ENCODE measurements around the gene PPP5C.
A peak's percentile ranks its signal among the peaks of the same experiment; 100 is the strongest.

The PPP5C gene

DNA sequence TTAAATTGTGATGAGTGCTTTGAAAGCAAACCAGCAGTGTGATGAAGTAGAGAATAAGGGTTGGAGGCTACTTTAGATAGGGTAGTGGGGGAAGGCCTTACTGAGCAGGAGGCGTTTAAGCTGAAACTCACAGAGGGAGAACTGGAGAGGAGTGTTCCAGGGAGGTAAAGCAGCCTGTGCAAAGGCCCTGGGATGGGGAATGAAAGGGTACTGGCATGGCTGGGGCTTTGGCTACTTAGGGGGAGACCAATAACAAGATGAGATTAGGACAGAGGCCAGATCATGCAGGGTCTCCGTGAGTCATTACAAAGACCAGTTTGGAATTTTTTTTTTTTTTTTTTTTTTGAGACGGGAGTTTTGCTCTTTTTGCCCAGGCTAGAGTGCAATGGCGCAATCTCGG, 1.1 kb downstream of the PPP5C start:
- Histone ChIP-seq H3K79me1 (ENCODE audit: low read length) (peaks cover 11% of the 10 kb centered on the region), H2BK120ac (ENCODE audit: insufficient read depth, low read length, poor library complexity) (no peak overlapping the region), H3K4me3 (ENCODE audit: low read depth, low read length) (no peak overlapping the region), H3K79me2 (ENCODE audit: control insufficient read depth, insufficient read depth, low read length, poor library complexity) (peaks cover 17% of the 10 kb centered on the region), H2AFZ (ENCODE audit: insufficient read depth, low read length, poor library complexity) (no peak overlapping the region), H3K9me3 (ENCODE audit: insufficient read depth, low read depth, low read length) (no peaks in the 10 kb centered on the region), H3K27me3 (ENCODE audit: insufficient read depth, low read length) (no peaks in the 10 kb centered on the region), H3K27ac (ENCODE audit: low read depth, low read length) (no peak overlapping the region), H3K14ac (ENCODE audit: low read length) (no peak overlapping the region), H4K91ac (ENCODE audit: low read depth, low read length) (no peak overlapping the region), H3K23ac (ENCODE audit: low read length) (no peak overlapping the region), H3K9ac (ENCODE audit: low read length) (no peak overlapping the region), H2AK5ac (ENCODE audit: low read length) (no peak overlapping the region), H3K4ac (ENCODE audit: low read depth, low read length) (peak overlapping the region; percentile 67), H3K4me1 (ENCODE audit: control insufficient read depth in 1 of 2, insufficient read depth in 2 of 2, low read length in 2 of 2) (peaks cover 0 to 2% of the 10 kb centered on the region in 2 experiments), H3K36me3 (ENCODE audit: control insufficient read depth in 1 of 2, insufficient read depth in 2 of 2, low read length in 2 of 2) (peaks cover 5 to 6% of the 10 kb centered on the region in 2 experiments), H2BK5ac (ENCODE audit: low read depth, low read length, poor library complexity) (no peak overlapping the region), H4K8ac (ENCODE audit: low read depth, low read length) (no peak overlapping the region), H4K12ac (ENCODE audit: low read depth, low read length) (no peak overlapping the region), H3K4me2 (ENCODE audit: low read length) (peak overlapping the region; percentile 72), H2BK12ac (ENCODE audit: low read length) (no peak overlapping the region), H3K18ac (ENCODE audit: low read length) (no peak overlapping the region)
- no peak for DNase-seq
- no CpG with 5 or more reads among the region's 5 CpGs for WGBS (ENCODE audit: extremely low coverage, insufficient coverage, insufficient read length)

DNA sequence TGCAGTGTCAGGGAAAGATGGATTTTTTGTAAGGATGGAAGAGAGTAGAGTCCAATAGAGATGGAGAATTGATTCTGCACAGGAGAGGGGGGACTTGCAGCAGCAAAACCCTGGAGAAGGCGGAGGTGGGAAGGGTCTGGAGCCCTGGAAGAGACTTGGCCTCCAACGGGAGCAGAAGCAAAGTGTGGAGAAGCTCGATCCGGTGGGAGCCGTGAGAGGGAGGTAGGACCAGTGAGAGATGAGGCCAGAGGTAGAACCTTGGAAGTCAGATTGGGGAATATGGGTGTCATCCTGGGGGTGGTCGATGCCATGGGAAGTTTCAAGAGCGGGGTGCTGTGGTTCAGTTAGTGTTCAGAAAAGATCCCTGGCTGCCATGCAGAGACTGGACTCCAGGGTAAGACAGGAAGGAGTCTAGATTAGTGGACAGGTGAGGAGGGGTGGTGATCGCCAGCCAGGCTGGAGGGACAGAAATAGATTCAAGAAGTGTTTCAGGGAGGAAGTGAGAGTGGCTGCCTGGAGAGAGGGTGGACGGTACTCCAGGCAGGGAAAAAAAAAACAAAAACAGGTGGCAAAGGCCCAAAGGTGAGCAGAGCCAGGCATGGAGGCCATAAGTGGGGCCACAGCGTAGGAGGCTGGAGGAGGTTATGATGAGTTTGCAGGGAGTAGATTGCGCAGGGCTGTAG, 2.6 kb downstream of the PPP5C start:
- Histone ChIP-seq H4K8ac (ENCODE audit: low read depth, low read length) (no peak overlapping the region), H3K4me1 (ENCODE audit: control insufficient read depth in 1 of 2, insufficient read depth in 2 of 2, low read length in 2 of 2) (peaks cover 0 to 2% of the 10 kb centered on the region in 2 experiments), H2BK120ac (ENCODE audit: insufficient read depth, low read length, poor library complexity) (no peak overlapping the region), H3K4ac (ENCODE audit: low read depth, low read length) (peak overlapping the region; percentile 8), H3K4me2 (ENCODE audit: low read length) (no peak overlapping the region), H2AFZ (ENCODE audit: insufficient read depth, low read length, poor library complexity) (no peak overlapping the region), H3K18ac (ENCODE audit: low read length) (no peak overlapping the region), H3K9me3 (ENCODE audit: insufficient read depth, low read depth, low read length) (no peaks in the 10 kb centered on the region), H3K23ac (ENCODE audit: low read length) (no peak overlapping the region), H4K91ac (ENCODE audit: low read depth, low read length) (no peak overlapping the region), H2AK5ac (ENCODE audit: low read length) (no peak overlapping the region), H3K79me2 (ENCODE audit: control insufficient read depth, insufficient read depth, low read length, poor library complexity) (peaks cover 17% of the 10 kb centered on the region), H2BK5ac (ENCODE audit: low read depth, low read length, poor library complexity) (no peak overlapping the region), H3K4me3 (ENCODE audit: low read depth, low read length) (no peak overlapping the region), H3K36me3 (ENCODE audit: control insufficient read depth in 1 of 2, insufficient read depth in 2 of 2, low read length in 2 of 2) (peaks cover 15 to 16% of the 10 kb centered on the region in 2 experiments), H3K79me1 (ENCODE audit: low read length) (peaks cover 11% of the 10 kb centered on the region), H3K27ac (ENCODE audit: low read depth, low read length) (no peak overlapping the region), H3K27me3 (ENCODE audit: insufficient read depth, low read length) (no peaks in the 10 kb centered on the region), H3K14ac (ENCODE audit: low read length) (no peak overlapping the region), H2BK12ac (ENCODE audit: low read length) (no peak overlapping the region), H3K9ac (ENCODE audit: low read length) (no peak overlapping the region), H4K12ac (ENCODE audit: low read depth, low read length) (no peak overlapping the region)
- no peak for DNase-seq
- WGBS (ENCODE audit: extremely low coverage, insufficient coverage, insufficient read length): no CpG with 5 or more reads among the region's 11 CpGs

DNA sequence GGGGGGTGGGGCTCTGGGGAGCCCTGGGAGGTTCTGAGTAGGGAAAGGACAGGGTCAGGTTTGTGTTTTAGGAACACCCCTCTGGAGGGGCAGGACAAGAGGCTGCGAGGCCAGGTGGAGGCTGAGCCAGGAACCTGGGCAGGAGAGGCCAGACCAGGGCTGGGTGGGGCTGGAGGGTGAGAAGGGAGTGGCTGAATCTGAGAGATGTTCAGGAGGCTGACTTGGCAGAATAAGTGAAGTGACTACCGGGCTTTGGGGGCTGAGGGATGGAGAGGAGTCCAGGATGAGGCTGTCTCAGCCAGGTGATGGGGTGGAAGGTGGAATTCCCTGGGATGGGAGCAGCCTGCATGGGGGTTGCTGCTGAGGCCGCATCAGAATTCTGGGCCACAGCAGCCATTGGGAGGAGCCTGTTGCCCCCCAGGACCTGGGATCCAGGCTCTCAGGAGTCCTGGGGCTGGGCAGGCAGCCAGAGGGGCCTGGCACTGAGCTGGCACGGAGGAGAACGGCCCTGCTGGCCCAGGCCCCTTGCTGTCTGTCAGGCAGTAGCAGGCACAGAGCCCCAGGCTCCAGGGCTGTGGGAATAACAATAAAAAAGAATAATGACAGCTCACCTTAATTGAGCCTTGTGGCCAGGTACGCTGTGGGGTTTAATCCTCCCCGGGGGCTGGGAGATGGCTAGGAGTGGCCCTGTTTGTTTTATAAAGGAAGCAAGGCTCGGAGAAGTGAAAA, 3.3 kb downstream of the PPP5C start:
- H2BK5ac ChIP-seq (ENCODE audit: low read depth, low read length, poor library complexity): no peak overlapping the region
- no peak overlapping the region for H3K14ac ChIP-seq (ENCODE audit: low read length)
- peaks cover 23% of the 10 kb centered on the region in 2 experiments for H3K36me3 ChIP-seq (ENCODE audit: control insufficient read depth in 1 of 2, insufficient read depth in 2 of 2, low read length in 2 of 2)
- H3K79me2 ChIP-seq (ENCODE audit: control insufficient read depth, insufficient read depth, low read length, poor library complexity): peaks cover 17% of the 10 kb centered on the region
- H2BK120ac ChIP-seq (ENCODE audit: insufficient read depth, low read length, poor library complexity): no peak overlapping the region
- no peak overlapping the region for H4K91ac ChIP-seq (ENCODE audit: low read depth, low read length)
- H3K4ac ChIP-seq (ENCODE audit: low read depth, low read length): peak overlapping the region; percentile 56
- no peak overlapping the region for H2AK5ac ChIP-seq (ENCODE audit: low read length)
- H3K23ac ChIP-seq (ENCODE audit: low read length): no peak overlapping the region
- no peak overlapping the region for H3K9ac ChIP-seq (ENCODE audit: low read length)
- no peak overlapping the region for H4K12ac ChIP-seq (ENCODE audit: low read depth, low read length)
- no peak overlapping the region for H4K8ac ChIP-seq (ENCODE audit: low read depth, low read length)
- H3K4me2 ChIP-seq (ENCODE audit: low read length): no peak overlapping the region
- no peak overlapping the region for H3K27ac ChIP-seq (ENCODE audit: low read depth, low read length)
- H3K9me3 ChIP-seq (ENCODE audit: insufficient read depth, low read depth, low read length): no peaks in the 10 kb centered on the region
- no peak overlapping the region for H2AFZ ChIP-seq (ENCODE audit: insufficient read depth, low read length, poor library complexity)
- no peak overlapping the region for H3K4me3 ChIP-seq (ENCODE audit: low read depth, low read length)
- peaks cover 0 to 5% of the 10 kb centered on the region in 2 experiments for H3K4me1 ChIP-seq (ENCODE audit: control insufficient read depth in 1 of 2, insufficient read depth in 2 of 2, low read length in 2 of 2)
- no peak overlapping the region for H2BK12ac ChIP-seq (ENCODE audit: low read length)
- no peaks in the 10 kb centered on the region for H3K27me3 ChIP-seq (ENCODE audit: insufficient read depth, low read length)
- H3K18ac ChIP-seq (ENCODE audit: low read length): no peak overlapping the region
- peaks cover 13% of the 10 kb centered on the region for H3K79me1 ChIP-seq (ENCODE audit: low read length)
- no peak for DNase-seq
- WGBS (ENCODE audit: extremely low coverage, insufficient coverage, insufficient read length): no CpG with 5 or more reads among the region's 8 CpGs

DNA sequence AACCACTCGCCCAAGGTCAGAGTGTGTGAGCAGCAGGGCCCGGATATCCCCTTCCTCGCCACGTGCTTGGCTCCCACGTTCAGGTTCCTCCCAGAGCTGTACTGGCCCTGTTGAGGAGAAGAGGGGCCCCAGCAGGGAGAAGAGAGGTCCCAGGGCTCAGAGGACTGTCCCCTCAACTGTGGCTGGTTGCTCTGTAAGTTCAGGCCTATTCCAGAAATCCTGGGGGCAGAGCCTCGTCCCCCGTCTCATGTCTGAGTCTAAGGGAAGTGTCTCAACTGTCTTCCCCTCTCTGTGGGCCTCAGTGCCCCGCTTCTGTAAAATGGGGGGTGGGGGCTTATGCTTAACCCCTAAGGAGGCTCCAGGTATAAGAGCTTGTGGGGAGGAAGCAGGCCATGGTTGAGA, 3.9 kb downstream of the PPP5C start:
- Histone ChIP-seq H3K4me1 (ENCODE audit: control insufficient read depth in 1 of 2, insufficient read depth in 2 of 2, low read length in 2 of 2) (peaks cover 0 to 9% of the 10 kb centered on the region in 2 experiments), H3K4me2 (ENCODE audit: low read length) (no peak overlapping the region), H3K27me3 (ENCODE audit: insufficient read depth, low read length) (no peaks in the 10 kb centered on the region), H3K14ac (ENCODE audit: low read length) (no peak overlapping the region), H3K9me3 (ENCODE audit: insufficient read depth, low read depth, low read length) (no peaks in the 10 kb centered on the region), H4K12ac (ENCODE audit: low read depth, low read length) (no peak overlapping the region), H3K4me3 (ENCODE audit: low read depth, low read length) (no peak overlapping the region), H2BK120ac (ENCODE audit: insufficient read depth, low read length, poor library complexity) (no peak overlapping the region), H2AFZ (ENCODE audit: insufficient read depth, low read length, poor library complexity) (no peak overlapping the region), H3K36me3 (ENCODE audit: control insufficient read depth in 1 of 2, insufficient read depth in 2 of 2, low read length in 2 of 2) (peaks cover 26 to 29% of the 10 kb centered on the region in 2 experiments), H4K91ac (ENCODE audit: low read depth, low read length) (no peak overlapping the region), H3K9ac (ENCODE audit: low read length) (no peak overlapping the region), H3K27ac (ENCODE audit: low read depth, low read length) (no peak overlapping the region), H2BK5ac (ENCODE audit: low read depth, low read length, poor library complexity) (no peak overlapping the region), H3K79me1 (ENCODE audit: low read length) (peaks cover 15% of the 10 kb centered on the region), H3K18ac (ENCODE audit: low read length) (no peak overlapping the region), H4K8ac (ENCODE audit: low read depth, low read length) (no peak overlapping the region), H3K23ac (ENCODE audit: low read length) (no peak overlapping the region), H3K4ac (ENCODE audit: low read depth, low read length) (no peak overlapping the region), H2AK5ac (ENCODE audit: low read length) (no peak overlapping the region), H2BK12ac (ENCODE audit: low read length) (no peak overlapping the region), H3K79me2 (ENCODE audit: control insufficient read depth, insufficient read depth, low read length, poor library complexity) (peaks cover 17% of the 10 kb centered on the region)
- DNase-seq: no peak
- no CpG with 5 or more reads among the region's 8 CpGs for WGBS (ENCODE audit: extremely low coverage, insufficient coverage, insufficient read length)
